HEK293T (cell line): ENCODE measurements around the gene MFAP3L.

Experiments used
- ARNT ChIP-seq: fragments of 450-650 bp; IDR thresholded peaks from 2 replicates; pipeline ENCODE4 v1.6.1; 2017; ENCODE audit warnings: mild to moderate bottlenecking
- BHLHE40 ChIP-seq: fragments of 450-650 bp; IDR thresholded peaks from 2 replicates; pipeline ENCODE4 v1.6.1; 2016; ENCODE audit warnings: mild to moderate bottlenecking, moderate library complexity, borderline replicate concordance
- CTBP1 ChIP-seq: fragments of 450-650 bp; IDR thresholded peaks from 2 replicates; pipeline ENCODE4 v1.6.1; 2016; ENCODE audit warnings: borderline replicate concordance
- ELF4 ChIP-seq: fragments of 450-650 bp; IDR thresholded peaks from 2 replicates; pipeline ENCODE4 v1.6.1; 2017; ENCODE audit warnings: antibody characterized with exemption
- FOXA1 ChIP-seq: fragments of 450-650 bp; IDR thresholded peaks from 2 replicates; pipeline ENCODE4 v1.6.1; 2016; ENCODE audit warnings: mild to moderate bottlenecking
- FOXK2 ChIP-seq: fragments of 450-650 bp; IDR thresholded peaks from 2 replicates; pipeline ENCODE4 v1.6.1; 2016; ENCODE audit warnings: mild to moderate bottlenecking
- FOXM1 ChIP-seq: fragments of 450-650 bp; IDR thresholded peaks from 2 replicates; pipeline ENCODE4 v1.6.1; 2017; ENCODE audit warnings: mild to moderate bottlenecking, borderline replicate concordance
- HDGF ChIP-seq: fragments of 450-650 bp; IDR thresholded peaks from 2 replicates; pipeline ENCODE4 v1.6.1; 2017; ENCODE audit warnings: antibody characterized with exemption, borderline replicate concordance
- L3MBTL2 ChIP-seq: fragments of 450-650 bp; conservative IDR thresholded peaks from 2 replicates; pipeline ENCODE4 v1.6.1; 2016; ENCODE audit warnings: mild to moderate bottlenecking
- LEF1 ChIP-seq: fragments of 450-650 bp; IDR thresholded peaks from 2 replicates; pipeline ENCODE4 v1.6.1; 2017; ENCODE audit warnings: mild to moderate bottlenecking, borderline replicate concordance
- NFRKB ChIP-seq: fragments of 450-650 bp; IDR thresholded peaks from 2 replicates; pipeline ENCODE4 v1.6.1; 2016; ENCODE audit warnings: mild to moderate bottlenecking, moderate library complexity
- SP1 ChIP-seq: fragments of 450-650 bp; IDR thresholded peaks from 2 replicates; pipeline ENCODE4 v1.6.1; 2017
- TARDBP ChIP-seq: fragments of 450-650 bp; IDR thresholded peaks from 2 replicates; pipeline ENCODE4 v1.6.1; 2016
- ZNF384 ChIP-seq: fragments of 450-650 bp; IDR thresholded peaks from 2 replicates; pipeline ENCODE4 v1.6.1; 2016

DNA sequence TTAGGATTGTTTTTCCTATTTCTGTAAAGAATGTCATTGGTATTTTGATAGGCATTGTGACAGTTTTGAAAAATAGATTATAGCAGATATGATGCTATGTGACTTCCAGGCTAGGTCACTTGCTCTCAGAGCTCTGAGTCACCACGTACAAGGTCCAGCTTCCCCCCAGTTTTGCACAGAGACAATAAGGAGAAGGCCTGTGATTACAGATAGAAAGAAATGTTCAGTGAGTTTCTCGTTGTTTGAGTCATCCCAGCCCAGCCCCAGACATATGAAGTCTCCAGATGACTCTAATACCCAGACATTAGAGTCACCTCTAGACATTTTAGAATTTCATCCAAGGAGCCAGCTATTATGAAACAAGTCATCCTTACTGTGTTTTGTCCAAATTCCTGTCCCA lies 57.2 kb downstream of the MFAP3L start:
- no peak for TF ChIP-seq ZNF384
- no peak for TF ChIP-seq ARNT
- TF ChIP-seq TARDBP = no peak
- TF ChIP-seq FOXA1 = no peak
- no peak for TF ChIP-seq FOXM1
- no peak for TF ChIP-seq BHLHE40
- TF ChIP-seq FOXK2 = no peak
- no peak for TF ChIP-seq ELF4
- TF ChIP-seq L3MBTL2 = no peak
- no peak for TF ChIP-seq HDGF
- TF ChIP-seq LEF1 = no peak
- TF ChIP-seq CTBP1 = no peak
- no peak for TF ChIP-seq NFRKB
- TF ChIP-seq SP1 = no peak
